Measurements from ENCODE around the gene UBR4. TPM values are rescaled to one million over a fixed set of nuclear protein-coding genes. Genes with fewer than 3 reads are reported as not detected.
"Not testable (repeated sequence)": the region's sequence is repeated elsewhere in the genome, so short reads cannot be mapped to it uniquely, and the experiment has no call there.

UBR4 gene
- 66.3 and 71.4 TPM in 2 replicates for total RNA-seq

GRCh38 chr1:19209990-19210771 is at the start of gene UBR4:
Gene UBR4, minus strand, starts transcription at chr1:19210266. Its CDS starts 18 bp downstream, at chr1:19210248.
- peak; percentile 95 to 96 for DNase-seq (ENCODE audit: low read depth in 2 of 2)

- DNase-seq (ENCODE audit: low read depth in 2 of 2): no peak
Observed at GRCh38 chr1:19258353-19258752, 48.3 kb upstream of the UBR4 start.

GRCh38 chr1:19257178-19257914 is 47.3 kb upstream of the UBR4 start:
- DNase-seq (ENCODE audit: low read depth in 2 of 2): peak in 1 of 2 donors; percentile 37

GRCh38 chr1:19256301-19256700 is 46.2 kb upstream of the UBR4 start:
- DNase-seq (ENCODE audit: low read depth in 2 of 2): not testable (repeated sequence)

- no peak for DNase-seq (ENCODE audit: low read depth in 2 of 2)
Observed at GRCh38 chr1:19255288-19255687, 45.2 kb upstream of the UBR4 start.

GRCh38 chr1:19254416-19254815 is 44.4 kb upstream of the UBR4 start:
- DNase-seq (ENCODE audit: low read depth in 2 of 2): no peak

- DNase-seq (ENCODE audit: low read depth in 2 of 2): peak; percentile 83 to 86
Observed at GRCh38 chr1:19251305-19252196, 41.5 kb upstream of the UBR4 start, which contains the start of the genes EMC1 and MRTO4. Gene EMC1, minus strand, starts transcription at chr1:19251524. Its CDS starts 15 bp downstream, at chr1:19251509. Gene MRTO4, plus strand, starts transcription at chr1:19251805. Its CDS starts 31 bp downstream, at chr1:19251836.

- no peak for DNase-seq (ENCODE audit: low read depth in 2 of 2)
Observed at GRCh38 chr1:19250629-19251304, 40.7 kb upstream of the UBR4 start.

GRCh38 chr1:19240673-19241538 is 30.8 kb upstream of the UBR4 start:
- DNase-seq (ENCODE audit: low read depth in 2 of 2): peak; percentile 67 to 78

GRCh38 chr1:19239876-19240275 is 29.8 kb upstream of the UBR4 start:
- DNase-seq (ENCODE audit: low read depth in 2 of 2): peak; percentile 20 to 27

- DNase-seq (ENCODE audit: low read depth in 2 of 2): no peak
Observed at GRCh38 chr1:19234224-19234623, 24.2 kb upstream of the UBR4 start.

- peak in 1 of 2 donors; percentile 66 for DNase-seq (ENCODE audit: low read depth in 2 of 2)
Observed at GRCh38 chr1:19232524-19232846, 22.4 kb upstream of the UBR4 start.

GRCh38 chr1:19231736-19232523 is 21.9 kb upstream of the UBR4 start:
- not testable (repeated sequence) for DNase-seq (ENCODE audit: low read depth in 2 of 2)

- no peak for DNase-seq (ENCODE audit: low read depth in 2 of 2)
Observed at GRCh38 chr1:19229828-19230325, 19.8 kb upstream of the UBR4 start.

- DNase-seq (ENCODE audit: low read depth in 2 of 2): no peak
Observed at GRCh38 chr1:19229229-19229628, 19.2 kb upstream of the UBR4 start.

- DNase-seq (ENCODE audit: low read depth in 2 of 2): peak in 1 of 2 donors; percentile 42
Observed at GRCh38 chr1:19222979-19223824, 13.1 kb upstream of the UBR4 start.

- no peak for DNase-seq (ENCODE audit: low read depth in 2 of 2)
Observed at GRCh38 chr1:19222573-19222972, 12.5 kb upstream of the UBR4 start.

GRCh38 chr1:19220991-19221390 is 10.9 kb upstream of the UBR4 start:
- DNase-seq (ENCODE audit: low read depth in 2 of 2): peak in 1 of 2 donors; percentile 15
